Fibroblast of peridontal ligament (primary cell): Measurements from ENCODE around the gene TMCC1.

Source experiments
- DNase-seq: peaks from one replicate; pipeline ENCODE4 v3.0.0-alpha.2; 2010; ENCODE audit errors: extremely low read depth

Gene TMCC1

DNA sequence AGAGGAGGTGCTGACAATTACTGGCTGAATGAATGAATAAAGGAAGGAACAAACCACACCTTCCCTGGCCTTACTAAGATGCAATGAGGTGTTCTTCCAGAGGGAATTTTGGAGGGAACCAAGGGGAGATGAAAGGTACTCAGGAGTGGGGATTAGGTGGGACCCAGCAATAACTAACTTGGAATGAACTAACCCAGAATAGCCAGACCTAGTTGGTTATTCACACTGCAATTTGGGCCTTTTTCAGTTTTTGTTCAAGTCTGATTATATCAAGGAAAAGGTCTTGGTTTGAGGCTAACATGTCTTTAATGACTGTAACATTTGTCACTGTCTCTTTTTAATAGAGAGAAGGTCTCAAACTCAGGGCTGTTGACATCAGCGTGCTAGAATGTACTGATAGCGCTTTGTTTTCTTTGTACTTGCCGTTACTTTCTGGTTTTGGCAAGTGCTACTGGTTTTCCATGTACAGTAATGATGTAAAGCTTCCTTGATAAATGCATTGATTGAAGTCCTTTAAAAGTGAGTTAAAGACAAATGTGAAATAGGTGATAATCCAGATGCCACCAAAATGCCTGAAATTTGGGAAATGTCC, 283.8 kb downstream of the TMCC1 start:
- no peak for DNase-seq

DNA sequence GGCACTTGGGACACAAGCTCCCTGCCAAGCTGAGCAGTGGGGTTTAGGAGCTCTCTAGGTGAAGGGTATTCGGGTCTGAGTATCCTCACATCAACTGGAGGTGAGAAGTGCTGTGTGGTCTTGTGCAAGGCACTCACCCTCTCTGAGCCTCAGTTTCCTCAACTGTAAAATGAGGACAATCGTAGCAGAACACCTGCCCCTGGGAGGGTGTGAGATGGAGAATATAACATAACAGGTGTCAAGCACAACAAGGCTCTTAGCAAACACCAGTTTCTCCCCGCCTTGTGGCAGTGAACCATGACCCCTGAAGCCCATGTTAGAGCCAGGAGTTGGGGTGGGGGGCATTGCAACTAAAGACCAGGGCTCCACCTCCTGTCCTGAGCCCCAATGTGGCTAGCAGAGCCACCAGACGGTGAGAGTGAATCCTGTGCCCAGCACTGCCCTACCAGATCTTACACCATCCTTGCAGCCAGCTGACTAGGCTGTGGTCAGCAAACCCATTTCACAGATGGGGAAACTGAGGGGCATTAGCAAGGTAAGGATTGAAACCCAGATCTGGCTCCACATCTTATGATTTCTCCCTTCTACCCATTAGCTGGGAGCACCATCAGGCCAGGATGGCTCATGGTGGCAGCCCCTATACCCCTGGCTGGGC, 284.4 kb downstream of the TMCC1 start:
- no peak for DNase-seq

DNA sequence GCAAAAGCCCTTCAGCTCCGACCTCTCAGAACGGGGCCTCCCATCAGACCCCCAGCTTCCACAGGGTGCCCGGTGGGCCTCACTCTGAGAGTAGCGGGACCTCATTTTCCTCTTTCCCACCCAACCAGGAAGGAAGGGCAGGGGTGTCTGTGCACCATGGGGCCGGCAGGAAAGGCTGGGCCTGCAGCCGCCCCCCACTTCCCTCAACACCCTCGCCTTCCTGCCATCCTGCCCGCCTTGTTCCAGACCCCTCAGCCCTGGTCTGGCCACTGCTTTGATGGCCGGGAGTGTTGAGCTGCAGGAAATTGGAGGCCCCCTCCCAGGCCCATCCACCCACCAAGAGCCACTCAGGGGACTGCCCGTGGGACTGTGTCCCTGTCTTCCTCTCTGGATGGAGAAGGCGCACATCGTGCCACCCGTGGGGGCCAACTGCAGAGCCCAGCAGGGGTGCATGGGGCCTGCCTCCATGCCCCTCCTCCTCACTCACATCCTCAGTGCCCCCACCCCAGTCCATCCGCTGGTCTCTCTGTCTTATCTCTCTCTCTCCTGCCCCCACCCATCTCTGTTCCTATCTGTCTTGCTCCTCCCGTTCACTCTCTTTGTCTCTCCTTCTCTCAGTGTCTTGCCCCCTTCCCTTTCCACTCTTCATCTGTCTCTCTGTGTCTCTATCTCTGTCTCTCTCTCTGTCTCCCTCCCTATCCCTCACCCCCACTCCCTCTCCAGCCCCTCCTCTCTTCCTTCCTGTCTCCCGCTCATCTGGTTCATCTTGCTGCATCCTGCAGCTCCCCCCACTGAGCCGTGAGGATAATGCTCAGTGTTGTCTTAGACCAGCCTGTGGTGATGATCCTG, 285.2 kb downstream of the TMCC1 start:
- peak; percentile 55 for DNase-seq

DNA sequence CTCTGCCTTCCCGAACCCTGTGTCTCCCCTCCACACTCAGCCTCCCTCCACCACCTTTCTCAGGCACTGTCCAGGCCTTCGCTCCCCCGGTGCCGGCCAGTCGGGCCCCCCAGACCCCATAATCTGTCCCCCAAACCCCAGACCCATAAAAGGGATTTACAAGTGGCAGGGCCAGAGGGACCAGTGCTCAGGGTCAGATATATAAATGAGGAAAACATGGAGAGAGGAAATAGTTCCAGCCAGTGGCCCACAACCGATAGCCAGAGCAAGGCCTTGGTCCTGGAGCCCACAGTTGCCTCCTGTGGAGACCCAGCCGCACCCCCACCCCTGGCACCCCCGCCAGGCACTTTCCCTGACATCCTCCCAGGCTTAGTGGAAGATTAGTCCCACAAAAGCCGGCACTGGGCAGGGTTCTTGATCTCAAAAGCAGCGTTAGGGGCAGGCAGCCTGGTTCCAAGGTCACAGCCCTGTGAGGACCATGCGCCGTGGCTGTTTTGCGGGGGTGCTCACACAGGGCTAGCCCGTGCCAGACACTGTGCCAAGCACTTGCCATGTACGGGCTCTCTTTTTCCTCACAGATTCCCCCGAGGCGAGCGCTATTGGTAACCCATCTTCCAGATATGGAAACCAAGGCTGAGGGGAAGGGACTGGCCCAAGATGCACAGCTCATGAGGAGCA, 286.0 kb downstream of the TMCC1 start:
- DNase-seq, result no peak

DNA sequence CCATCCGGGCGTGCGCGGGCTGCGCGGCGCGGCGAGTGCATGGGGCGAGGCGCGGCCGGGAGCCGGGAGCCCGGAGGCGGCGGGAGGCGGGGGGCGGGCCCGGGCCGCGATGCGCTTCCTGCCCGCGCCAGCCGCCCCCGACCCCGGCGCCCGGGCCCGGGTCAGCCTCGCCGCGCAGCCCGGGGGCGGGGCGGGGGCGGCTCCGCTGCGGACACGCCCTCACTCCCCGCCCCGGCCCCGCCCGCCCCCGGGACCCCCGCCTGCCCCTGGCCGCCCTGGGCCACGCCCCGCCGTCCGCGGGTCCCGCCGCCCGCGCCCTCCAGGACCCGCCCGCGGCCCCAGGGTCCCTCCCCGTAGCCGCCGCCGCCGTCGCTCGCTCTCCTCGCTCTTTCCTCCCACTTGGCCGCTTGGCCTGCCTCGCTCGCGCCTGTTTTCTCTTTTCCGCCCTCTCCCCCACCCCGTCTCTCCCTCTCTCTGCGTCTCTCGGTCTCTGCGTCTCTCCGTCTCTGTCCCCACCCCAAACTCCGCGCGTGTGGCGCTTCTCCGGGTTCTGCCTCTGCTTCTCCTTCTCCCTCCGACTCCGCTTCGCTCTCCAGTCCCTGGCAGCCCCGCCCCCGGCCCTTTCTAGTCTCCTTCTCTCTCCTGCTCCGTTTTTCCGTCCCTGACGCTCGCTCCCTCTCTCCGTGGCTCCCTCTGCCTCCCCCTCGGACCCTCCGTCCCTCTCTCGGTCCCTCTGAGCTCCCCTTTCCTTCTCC, 286.7 kb downstream of the TMCC1 start, which contains the start of gene PLXND1:
PLXND1 (minus strand) TSS at position 41 of the 755 bp plus-strand sequence; CDS start at position 4, 37 bp downstream.
- DNase-seq, result peak; percentile 70

DNA sequence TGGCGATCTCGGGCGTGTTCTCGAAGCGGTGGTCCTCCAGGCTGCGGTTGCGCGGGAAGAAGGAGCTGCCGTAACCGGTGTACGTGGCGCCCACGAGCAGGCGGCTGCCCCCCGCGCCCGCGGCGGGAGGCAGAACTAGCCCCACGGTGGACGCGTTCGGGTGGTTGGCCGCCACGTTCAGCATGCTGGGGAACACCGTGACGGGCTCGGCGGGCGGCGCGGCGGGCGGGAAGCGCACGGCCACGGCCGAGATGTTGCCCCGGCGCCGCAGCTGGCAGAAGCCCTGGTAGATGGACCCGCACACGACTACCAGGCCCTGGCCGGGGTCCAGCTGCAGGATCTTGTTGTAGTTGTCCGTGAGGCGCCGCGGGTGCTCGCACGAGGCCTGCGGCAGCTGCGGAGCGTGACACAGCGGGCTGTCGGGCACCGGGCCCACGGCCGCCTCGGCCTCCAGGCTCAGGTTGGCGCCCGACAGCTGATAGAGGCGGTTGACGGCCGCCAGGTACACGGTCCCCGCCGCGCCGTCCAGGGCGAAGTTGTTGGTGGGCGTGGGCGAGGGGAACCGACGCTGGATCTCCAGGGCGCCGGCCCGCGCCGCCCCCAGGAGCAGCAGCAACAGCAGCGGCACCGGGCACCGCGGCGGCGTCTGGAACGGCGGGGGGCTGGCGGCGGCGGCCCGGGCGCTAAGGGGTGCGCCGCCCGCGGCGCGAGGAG, 287.4 kb downstream of the TMCC1 start:
- peak; percentile 44 for DNase-seq

DNA sequence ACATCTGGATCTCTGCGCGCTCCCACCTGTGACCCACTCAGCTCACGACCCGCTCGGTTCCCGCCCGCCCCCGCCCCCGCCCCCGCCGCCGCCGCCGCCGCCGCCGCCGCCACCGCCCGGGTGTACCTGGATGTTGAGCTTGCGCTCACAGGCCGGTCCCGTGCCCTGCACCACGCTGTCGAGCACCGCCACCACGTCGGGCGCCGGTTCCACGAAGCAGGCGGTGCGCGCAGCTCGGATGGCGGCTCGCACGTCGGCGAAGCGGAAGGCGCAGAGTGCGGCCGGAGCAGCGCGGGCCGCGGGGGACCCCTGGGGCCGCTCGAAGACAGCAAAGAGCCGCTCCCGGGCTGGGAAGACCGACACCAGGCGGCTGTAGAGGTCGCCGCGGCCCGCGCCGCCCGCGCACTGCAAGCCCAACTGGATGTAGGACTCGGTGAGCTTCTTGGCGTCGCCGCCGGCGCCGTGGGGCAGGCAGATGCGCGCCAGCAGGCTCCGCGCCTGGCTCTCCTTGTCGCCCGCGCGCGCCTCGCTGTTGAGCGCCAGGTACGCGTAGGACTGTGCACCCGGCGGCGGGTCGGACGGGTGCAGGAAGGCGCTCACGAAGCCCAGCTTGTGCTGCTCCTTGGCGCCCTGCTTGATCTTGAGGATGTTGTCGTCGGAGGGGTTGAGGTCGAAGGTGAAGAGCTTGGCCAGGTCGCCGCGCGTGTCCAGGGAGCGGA, 288.1 kb downstream of the TMCC1 start:
- DNase-seq, result no peak

DNA sequence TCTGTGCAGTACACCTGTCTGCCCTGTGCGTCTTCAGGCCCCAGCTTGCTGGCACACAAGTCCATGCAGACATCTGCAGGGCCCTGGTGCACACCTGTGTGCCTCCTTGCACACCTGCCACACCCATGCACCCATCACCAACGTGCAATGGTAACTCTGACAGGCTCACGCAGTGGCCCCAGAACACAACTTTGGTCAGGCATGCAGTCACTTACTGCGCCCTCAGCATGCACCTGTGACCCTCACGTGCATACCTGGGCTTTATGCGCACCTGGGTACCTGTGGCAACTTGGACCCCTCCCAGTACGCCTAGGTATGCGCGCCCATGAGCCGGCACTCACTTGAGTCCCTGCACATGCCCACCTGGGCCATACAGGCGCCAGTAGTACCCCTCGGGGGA, 288.7 kb downstream of the TMCC1 start:
- DNase-seq, result no peak

DNA sequence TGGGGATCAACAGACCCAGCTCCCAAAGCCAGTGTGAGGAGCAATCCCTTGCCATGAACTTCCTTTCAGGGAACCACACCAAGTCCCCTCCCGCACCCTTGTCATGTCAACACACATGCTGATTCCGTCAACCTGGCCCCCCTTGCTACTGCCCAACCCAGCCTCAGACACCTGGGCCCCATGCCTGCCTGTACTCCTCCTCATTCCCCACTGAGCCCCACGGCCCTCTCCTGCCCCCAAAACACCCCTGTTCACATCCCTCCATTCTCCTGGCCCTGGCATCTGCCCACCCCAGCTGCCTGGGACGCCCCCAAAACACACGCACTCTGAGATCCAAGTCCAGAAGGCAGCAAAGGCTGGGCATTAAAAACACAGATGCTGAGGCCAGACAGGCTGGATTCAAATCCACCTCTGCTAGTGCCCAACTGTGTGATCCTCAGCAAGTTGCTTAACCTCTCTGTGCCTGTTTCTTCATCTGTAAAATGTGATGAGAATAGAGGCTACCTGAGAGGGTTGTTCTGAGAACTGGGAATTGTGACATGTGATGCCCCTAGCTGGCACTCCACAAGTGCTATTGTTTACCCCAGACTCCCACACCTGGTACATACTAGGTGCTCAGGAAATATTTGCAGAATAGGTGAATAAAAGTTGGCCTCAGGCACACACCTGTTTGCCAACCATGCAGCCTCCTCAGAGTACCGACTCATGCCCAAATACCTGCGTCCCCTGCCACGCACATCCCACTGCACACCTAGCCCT, 289.3 kb downstream of the TMCC1 start:
- no peak for DNase-seq

DNA sequence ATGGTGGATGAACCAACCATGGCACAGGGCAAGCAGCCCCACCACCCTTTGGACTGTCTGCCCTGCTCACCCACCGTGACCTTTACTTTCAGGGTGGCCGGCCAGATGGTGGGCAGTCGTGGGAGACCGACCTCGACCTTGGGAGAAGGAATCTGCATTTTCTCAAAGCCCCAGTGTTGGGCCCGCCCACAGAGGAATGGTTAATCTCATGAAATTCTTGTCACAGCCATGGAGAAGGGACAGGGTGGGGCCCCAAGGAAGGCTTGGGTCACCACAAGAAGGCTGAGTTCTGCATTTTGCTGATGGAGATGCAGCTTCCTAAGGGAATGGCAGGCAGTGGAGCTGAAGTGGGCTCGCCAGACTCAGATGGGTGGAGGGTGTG, 290.0 kb downstream of the TMCC1 start:
- DNase-seq, result no peak

DNA sequence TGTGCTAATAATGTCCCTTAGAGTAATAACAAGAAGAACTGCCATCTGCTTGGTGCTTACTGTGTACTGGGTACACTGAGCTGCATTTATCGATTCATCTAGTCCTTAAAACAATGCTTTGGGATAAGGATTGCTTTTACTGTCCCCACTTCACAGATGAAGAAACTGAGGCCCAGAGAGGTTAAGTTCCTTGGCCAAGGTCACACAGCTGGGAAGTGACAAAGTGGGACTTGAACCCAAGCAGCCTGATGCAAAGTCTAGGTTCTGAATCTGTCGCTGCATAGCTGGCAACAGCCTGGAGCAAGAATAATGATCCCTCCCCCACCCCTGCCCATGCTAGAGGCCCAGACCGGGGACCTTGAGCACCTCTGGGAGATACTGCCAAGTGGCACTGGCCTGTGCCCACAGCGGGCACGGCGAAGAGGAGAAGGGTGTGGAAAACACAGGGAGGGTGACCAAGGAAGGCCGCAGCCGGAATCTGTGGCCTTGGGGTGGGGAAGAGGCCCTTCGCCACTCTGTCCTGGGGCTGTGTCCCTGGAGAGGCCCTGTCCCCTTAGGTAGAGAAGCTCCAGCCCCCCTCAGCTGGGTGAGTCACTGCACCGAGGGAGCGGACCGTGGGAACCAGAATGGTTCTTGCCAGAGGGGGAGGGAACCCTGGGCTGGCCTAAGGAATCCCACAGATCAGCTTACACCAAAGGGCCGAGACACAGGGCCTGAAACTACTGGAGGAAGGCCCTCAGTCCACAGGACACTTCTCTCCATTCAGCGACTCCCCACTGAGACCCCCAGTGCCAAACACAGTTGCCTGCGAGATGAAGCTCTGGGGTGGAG, 290.6 kb downstream of the TMCC1 start:
- peak; percentile 91 for DNase-seq

DNA sequence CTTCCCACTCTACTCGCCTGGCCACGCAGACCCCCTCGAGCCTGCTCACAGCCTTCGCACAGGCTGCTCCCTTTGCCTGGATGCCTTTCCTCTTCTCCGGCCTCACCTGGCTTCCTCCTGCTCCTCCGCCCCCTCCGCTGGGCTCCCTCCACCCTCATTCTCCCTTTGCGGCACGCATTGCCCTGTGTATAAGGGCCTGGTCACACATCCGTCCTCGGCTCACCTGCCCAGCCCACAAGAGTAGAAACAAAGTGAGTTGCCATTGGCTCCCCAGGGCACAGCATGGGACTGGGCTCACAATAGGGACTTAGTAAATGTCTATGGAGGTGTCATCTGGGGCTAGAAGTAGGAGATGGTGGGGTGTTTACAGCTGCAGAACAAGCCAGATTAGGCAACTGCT, 291.2 kb downstream of the TMCC1 start:
- DNase-seq, result no peak

DNA sequence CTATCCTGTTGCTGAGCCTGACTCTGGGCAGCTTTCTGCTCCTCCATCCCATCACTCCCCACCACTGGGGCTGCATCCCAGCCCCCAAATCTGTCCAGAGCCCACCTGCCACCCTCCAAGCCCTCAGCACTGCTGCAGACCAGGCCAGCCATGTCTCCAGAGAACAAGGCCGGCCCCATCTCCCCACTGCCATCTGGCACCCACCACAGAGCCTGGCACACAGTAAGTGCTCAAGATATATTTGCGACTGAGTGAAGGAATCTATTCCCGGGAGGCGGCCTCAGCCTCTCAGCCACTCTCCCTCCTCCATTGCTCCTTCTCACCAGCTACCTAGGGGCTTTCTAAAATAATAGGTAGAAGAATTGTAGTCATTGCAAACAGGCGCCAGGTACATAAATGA, 291.8 kb downstream of the TMCC1 start:
- no peak for DNase-seq

DNA sequence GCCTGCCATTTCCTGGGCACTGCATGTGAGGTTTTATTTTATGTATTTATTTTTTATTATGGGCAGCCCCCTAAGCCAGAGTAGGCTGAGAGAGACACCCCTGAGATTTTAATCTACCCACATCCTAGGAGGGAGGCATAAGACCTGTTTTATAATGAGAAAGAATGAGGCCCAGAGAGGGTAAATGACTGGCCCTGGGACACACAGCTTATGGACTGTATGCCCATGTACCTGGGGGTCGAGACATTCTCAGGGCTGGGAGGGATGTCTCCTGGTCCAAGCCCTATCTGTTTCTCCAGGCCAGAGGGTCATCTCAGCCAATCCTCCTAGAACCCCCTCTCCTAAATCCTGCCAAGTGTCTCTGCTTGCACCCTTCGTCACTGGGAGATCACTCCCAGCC, 293.2 kb downstream of the TMCC1 start:
- no peak for DNase-seq

DNA sequence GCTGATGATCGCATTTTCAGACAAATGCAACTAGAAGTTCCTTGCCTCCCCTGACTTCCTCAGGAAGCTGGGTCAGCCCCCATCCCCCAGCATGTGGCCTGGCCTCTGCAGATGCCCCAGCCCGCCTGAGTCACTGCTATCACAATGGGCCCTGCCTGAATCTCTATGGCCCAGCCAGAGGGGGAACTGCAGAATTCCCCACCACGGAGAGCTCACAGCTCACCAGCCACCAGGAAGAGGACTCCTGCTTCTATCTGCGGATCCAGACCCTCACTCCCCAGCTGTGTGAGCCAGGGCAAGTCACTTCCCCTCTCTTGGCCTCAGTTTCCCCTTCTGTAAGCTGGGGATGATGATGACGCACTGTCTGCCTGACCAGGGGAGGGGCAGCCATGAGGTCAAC, 293.9 kb downstream of the TMCC1 start:
- peak; percentile 50 for DNase-seq

DNA sequence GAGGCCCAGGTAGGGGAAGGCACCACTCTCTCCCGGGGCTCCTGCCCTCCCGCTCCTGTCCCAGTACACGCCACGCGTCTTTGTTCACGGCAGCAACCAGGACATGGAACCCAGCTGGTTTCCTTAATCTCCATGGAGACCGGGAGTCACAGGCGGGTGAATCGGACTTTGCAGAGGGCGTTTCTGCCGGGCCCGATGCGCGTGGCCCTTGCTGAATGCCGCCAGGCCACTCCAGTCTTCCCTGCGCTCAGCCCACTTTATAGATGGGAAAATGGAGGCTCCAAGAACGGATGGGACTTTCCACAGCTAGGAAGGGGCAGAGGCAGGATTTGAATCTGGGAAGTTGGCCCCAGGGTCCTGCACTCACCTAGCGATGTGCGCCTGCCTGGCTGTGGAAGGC, 294.4 kb downstream of the TMCC1 start:
- no peak for DNase-seq

DNA sequence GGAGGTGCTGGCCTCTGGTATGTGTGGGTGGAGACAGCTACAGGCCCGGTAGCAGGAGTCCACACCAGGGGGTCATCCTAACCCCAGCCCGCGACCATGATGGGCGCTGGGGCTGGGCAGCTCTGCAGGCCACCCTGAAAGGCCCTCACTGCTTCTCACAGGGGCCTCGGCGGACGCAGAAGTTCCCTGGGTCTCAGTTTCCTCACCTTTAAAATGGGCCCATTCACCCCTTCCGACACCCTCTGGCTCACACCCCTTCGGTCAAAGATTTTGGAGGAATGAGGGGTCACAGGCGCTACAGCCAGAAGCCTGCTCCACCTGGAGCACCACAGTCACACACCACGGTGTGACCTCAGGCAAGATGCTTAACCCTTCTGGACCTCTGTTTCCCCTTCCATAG, 295.0 kb downstream of the TMCC1 start:
- DNase-seq, result no peak

DNA sequence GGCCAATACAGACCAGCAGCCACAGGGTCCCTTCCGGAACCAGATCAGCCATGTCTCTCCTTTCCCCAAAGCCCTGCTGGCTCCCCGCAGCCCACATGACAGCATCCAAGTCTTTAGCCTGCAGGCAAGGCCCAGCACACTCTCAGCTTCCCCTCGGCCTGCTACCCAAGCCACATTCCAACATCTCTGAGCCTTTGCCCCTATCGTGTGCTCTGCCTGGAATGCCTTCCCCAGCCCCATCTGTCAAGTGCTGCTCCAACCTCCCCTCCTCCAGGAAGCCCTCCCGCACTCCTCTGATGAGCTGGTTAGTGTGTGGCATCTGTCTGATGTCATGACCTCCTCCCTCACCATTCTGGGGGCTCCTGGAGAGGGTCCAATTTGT, 295.5 kb downstream of the TMCC1 start:
- no peak for DNase-seq
